ENCODE results near the gene TPD52L2.
"Not testable (repeated sequence)": the region's sequence is repeated elsewhere in the genome, so short reads cannot be mapped to it uniquely, and the experiment has no call there.

Gene TPD52L2

DNA sequence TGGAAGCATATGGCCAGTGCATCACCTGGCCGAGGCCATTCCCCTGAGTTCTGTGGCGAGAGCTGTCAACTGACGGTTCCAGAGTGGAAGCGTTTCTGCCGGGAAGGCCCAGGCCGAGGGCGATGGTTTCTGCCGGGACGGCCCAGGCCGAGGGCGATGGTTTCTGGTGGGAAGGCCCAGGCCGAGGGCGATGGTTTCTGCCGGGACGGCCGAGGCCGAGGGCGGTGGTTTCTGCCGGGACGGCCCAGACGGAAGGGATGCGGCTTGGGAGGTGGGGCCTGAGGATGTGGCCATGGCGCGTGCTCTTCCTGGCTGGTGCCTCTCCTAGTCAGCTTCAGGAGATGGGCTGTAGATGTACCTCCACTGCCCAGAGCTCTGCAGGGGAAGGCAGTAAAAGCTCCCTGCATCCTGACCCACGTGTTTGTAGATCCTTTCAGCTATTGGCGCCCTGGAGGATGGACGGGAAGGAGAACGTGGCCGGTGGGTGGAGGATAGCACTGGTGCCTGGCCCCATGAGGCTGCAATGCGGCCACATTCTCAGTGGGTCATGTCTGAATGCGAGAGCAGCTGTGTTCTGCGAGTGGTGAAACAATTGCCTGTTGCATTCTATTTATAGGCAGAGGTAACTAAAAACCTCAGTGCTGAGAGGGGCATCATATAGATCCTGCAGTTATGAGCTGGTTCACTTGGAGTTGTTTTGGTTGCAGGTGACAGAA lies 12.8 kb downstream of the TPD52L2 start:
- Histone ChIP-seq H3K27me3 (ENCODE audit: insufficient read depth, low read length) (no peaks in the 10 kb centered on the region), H3K4me3 (ENCODE audit: low read depth, low read length, poor library complexity, severe bottlenecking) (no peak overlapping the region), H3K9me3 (ENCODE audit: low read length) (no peaks in the 10 kb centered on the region), H4K20me1 (ENCODE audit: insufficient read depth, low read length) (no peaks in the 10 kb centered on the region), H3F3A (ENCODE audit: insufficient read depth, low read length) (no peaks in the 10 kb centered on the region), H3K4me2 (ENCODE audit: low read length) (no peak overlapping the region), H3K27ac (ENCODE audit: low read depth, low read length, poor library complexity, severe bottlenecking) (no peak overlapping the region), H3K9ac (ENCODE audit: low read length) (no peak overlapping the region), H3K9me2 (ENCODE audit: low read depth, low read length) (no peaks in the 10 kb centered on the region), H2AFZ (ENCODE audit: low read length) (no peak overlapping the region), H3K79me2 (ENCODE audit: insufficient read depth, low read length) (no peaks in the 10 kb centered on the region), H3K4me1 (ENCODE audit: insufficient read depth, low read length, severe bottlenecking) (no peaks in the 10 kb centered on the region), H3K36me3 (ENCODE audit: insufficient read depth, low read length) (peaks cover 69% of the 10 kb centered on the region)
- TF ChIP-seq EZH2 (IDR thresholded peaks at IDR 0.05; ENCODE audit: borderline replicate concordance, low read length) (no peak), CTCF (IDR thresholded peaks at IDR 0.05; ENCODE audit: low read length) (no peak)

DNA sequence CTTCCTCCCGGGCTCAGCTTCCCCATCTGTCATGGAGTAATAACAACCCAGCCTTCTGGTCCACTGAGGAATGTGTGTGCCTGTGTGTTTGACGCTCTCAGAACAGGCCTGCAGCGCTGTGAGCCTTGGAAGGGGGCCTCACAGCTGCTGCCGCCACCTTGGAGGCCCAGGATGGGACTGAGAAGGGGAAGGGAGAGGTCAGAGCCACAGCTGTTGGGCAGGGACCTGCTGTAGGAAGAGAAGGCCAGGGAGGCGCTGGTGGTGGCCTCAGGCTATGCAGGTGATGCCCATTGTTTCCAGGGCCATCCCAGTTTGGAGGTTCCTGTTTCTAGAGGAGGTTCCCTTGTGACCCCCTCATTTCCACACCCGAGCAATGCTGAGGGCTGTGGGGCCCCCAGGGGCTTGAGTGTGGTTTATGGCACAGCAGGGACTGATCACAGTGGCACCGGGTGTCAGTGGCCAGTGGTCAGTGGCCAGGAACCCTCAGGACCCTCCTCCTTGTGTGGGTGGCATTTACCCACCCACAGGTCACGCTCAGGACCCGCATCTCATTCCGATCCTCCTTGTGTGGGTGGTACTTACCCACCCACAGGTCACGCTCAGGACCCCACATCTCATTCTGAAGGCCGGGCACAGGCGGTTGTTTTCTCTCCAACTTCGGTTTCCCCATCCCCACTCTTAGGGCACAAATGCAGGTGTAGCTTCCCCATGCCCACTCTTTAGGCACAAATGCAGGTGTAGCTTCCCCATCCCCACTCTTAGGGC lies 14.0 kb downstream of the TPD52L2 start:
- H3K9me2 ChIP-seq (ENCODE audit: low read depth, low read length), result no peaks in the 10 kb centered on the region
- no peaks in the 10 kb centered on the region for H3K27me3 ChIP-seq (ENCODE audit: insufficient read depth, low read length)
- TF ChIP-seq EZH2 (IDR thresholded peaks at IDR 0.05; ENCODE audit: borderline replicate concordance, low read length), result no peak
- TF ChIP-seq CTCF (IDR thresholded peaks at IDR 0.05; ENCODE audit: low read length), result no peak
- H3K4me3 ChIP-seq (ENCODE audit: low read depth, low read length, poor library complexity, severe bottlenecking), result no peak overlapping the region
- no peak overlapping the region for H2AFZ ChIP-seq (ENCODE audit: low read length)
- no peaks in the 10 kb centered on the region for H3F3A ChIP-seq (ENCODE audit: insufficient read depth, low read length)
- H4K20me1 ChIP-seq (ENCODE audit: insufficient read depth, low read length), result no peaks in the 10 kb centered on the region
- H3K9me3 ChIP-seq (ENCODE audit: low read length), result no peaks in the 10 kb centered on the region
- no peak overlapping the region for H3K9ac ChIP-seq (ENCODE audit: low read length)
- H3K79me2 ChIP-seq (ENCODE audit: insufficient read depth, low read length), result no peaks in the 10 kb centered on the region
- H3K4me1 ChIP-seq (ENCODE audit: insufficient read depth, low read length, severe bottlenecking), result no peaks in the 10 kb centered on the region
- no peak overlapping the region for H3K4me2 ChIP-seq (ENCODE audit: low read length)
- peaks cover 63% of the 10 kb centered on the region for H3K36me3 ChIP-seq (ENCODE audit: insufficient read depth, low read length)
- no peak overlapping the region for H3K27ac ChIP-seq (ENCODE audit: low read depth, low read length, poor library complexity, severe bottlenecking)

DNA sequence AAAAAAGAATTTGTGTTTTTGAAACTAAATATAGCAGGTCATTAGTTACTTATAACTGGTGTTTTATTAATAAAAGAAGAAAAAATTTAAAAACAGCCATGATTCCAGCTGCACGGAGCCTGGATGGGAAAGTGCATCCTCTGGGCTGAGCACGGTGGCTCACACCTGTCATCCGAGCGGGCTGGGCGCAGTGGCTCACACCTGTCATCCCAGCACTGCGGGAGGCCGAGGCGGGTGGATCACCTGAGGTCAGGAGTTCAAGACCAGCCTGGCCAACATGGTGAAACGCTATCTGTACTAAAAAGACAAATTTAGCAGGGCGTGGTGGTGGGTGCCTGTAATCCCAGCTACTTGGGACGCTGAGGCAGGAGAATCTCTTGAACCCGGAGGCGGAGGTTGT lies 15.8 kb downstream of the TPD52L2 start:
- not testable (repeated sequence) for H3K79me2 ChIP-seq (ENCODE audit: insufficient read depth, low read length); H3F3A ChIP-seq (ENCODE audit: insufficient read depth, low read length); H3K4me2 ChIP-seq (ENCODE audit: low read length); H3K4me3 ChIP-seq (ENCODE audit: low read depth, low read length, poor library complexity, severe bottlenecking); H3K27me3 ChIP-seq (ENCODE audit: insufficient read depth, low read length); H3K9me2 ChIP-seq (ENCODE audit: low read depth, low read length); H3K9ac ChIP-seq (ENCODE audit: low read length); H3K27ac ChIP-seq (ENCODE audit: low read depth, low read length, poor library complexity, severe bottlenecking); H2AFZ ChIP-seq (ENCODE audit: low read length); H4K20me1 ChIP-seq (ENCODE audit: insufficient read depth, low read length); H3K4me1 ChIP-seq (ENCODE audit: insufficient read depth, low read length, severe bottlenecking); H3K9me3 ChIP-seq (ENCODE audit: low read length)
- peaks cover 65% of the 10 kb centered on the region for H3K36me3 ChIP-seq (ENCODE audit: insufficient read depth, low read length)

Measured in OCI-LY1 (cell line).